B cell (primary cell): ENCODE data around the gene LEMD2.

ENCODE experiments used
- CTCF ChIP-seq: fragments of 200-600 bp; IDR thresholded peaks from one replicate; pipeline ENCODE4 v1.8.0; 2022; ENCODE audit warnings: antibody characterized with exemption, mild to moderate bottlenecking
- EZH2 ChIP-seq: IDR thresholded peaks from 2 replicates; pipeline ENCODE4 v1.6.1; 2012; ENCODE audit warnings: borderline replicate concordance, low read depth, mild to moderate bottlenecking, moderate library complexity, low read length; ENCODE audit not compliant: insufficient read depth, poor library complexity, severe bottlenecking

GRCh38 chr6:33729059-33729458, 59.9 kb downstream of the LEMD2 start:
- no peak for TF ChIP-seq CTCF
- TF ChIP-seq EZH2 = no peak
